ENCODE data around the gene DNAH8. TPM values are rescaled to one million over a fixed set of nuclear protein-coding genes. Genes with fewer than 3 reads are reported as not detected.

The DNAH8 gene
- total RNA-seq, 3 donors from 2014 or later (not counting 1 experiment from before 2014, with no cell fraction given): 0.10 TPM; not detected in 2

- DNase-seq (no peak), ATAC-seq (no peak)
- TF ChIP-seq CTCF (IDR thresholded peaks at IDR 0.05): no peak
- Mint-ChIP-seq H3K4me3 (no peak overlapping the region), H3K4me1 (no peaks in the 10 kb centered on the region), H3K36me3 (no peaks in the 10 kb centered on the region), H3K27ac (no peak overlapping the region), H3K9me3 (no peaks in the 10 kb centered on the region), H3K27me3 (ENCODE audit: low read depth in 2 of 2) (peaks cover 39 to 84% of the 10 kb centered on the region in 2 donors)
- no peaks in the 10 kb centered on the region for H3K9me3 ChIP-seq (ENCODE audit: control insufficient read depth, insufficient read depth, low read length)
- intact Hi-C loops (cut with micrococcal nuclease): no loop called here
- H3K4me3 ChIP-seq (ENCODE audit: low read length): no peak overlapping the region
- H3K27ac ChIP-seq (ENCODE audit: low read length): no peak overlapping the region
- H3K27me3 ChIP-seq (ENCODE audit: control insufficient read depth, insufficient read depth, low read length): no peaks in the 10 kb centered on the region
- no peaks in the 10 kb centered on the region for H3K4me1 ChIP-seq (ENCODE audit: control insufficient read depth, insufficient read depth, low read length)
- no peaks in the 10 kb centered on the region for H3K36me3 ChIP-seq (ENCODE audit: control insufficient read depth, insufficient read depth, low read length)
Measured at GRCh38 chr6:38802497-38802896, 87.4 kb downstream of the DNAH8 start.

- H3K9me3 Mint-ChIP-seq: no peaks in the 10 kb centered on the region
- Histone ChIP-seq H3K9me3 (ENCODE audit: control insufficient read depth, insufficient read depth, low read length) (no peaks in the 10 kb centered on the region), H3K4me3 (ENCODE audit: low read length) (no peak overlapping the region), H3K4me1 (ENCODE audit: control insufficient read depth, insufficient read depth, low read length) (no peaks in the 10 kb centered on the region), H3K36me3 (ENCODE audit: control insufficient read depth, insufficient read depth, low read length) (no peaks in the 10 kb centered on the region), H3K27ac (ENCODE audit: low read length) (no peak overlapping the region), H3K27me3 (ENCODE audit: control insufficient read depth, insufficient read depth, low read length) (no peaks in the 10 kb centered on the region)
- no peak overlapping the region for H3K4me3 Mint-ChIP-seq
- DNase-seq (no peak), ATAC-seq (no peak)
- 81% methylated on average over 3 of the region's 3 CpGs for WGBS (ENCODE audit: insufficient coverage)
- no peaks in the 10 kb centered on the region for H3K4me1 Mint-ChIP-seq
- no peaks in the 10 kb centered on the region for H3K36me3 Mint-ChIP-seq
- no peak overlapping the region for H3K27ac Mint-ChIP-seq
- intact Hi-C loops (cut with micrococcal nuclease): no loop called here
- no peak for TF ChIP-seq CTCF (IDR thresholded peaks at IDR 0.05)
- peaks cover 37 to 84% of the 10 kb centered on the region in 2 donors for H3K27me3 Mint-ChIP-seq (ENCODE audit: low read depth in 2 of 2)
Measured at GRCh38 chr6:38803129-38803528, 88.0 kb downstream of the DNAH8 start.

- no peak overlapping the region for H3K4me3 ChIP-seq (ENCODE audit: low read length)
- no peaks in the 10 kb centered on the region for H3K4me1 Mint-ChIP-seq
- H3K9me3 Mint-ChIP-seq: no peaks in the 10 kb centered on the region
- H3K27me3 Mint-ChIP-seq (ENCODE audit: low read depth in 2 of 2): peaks cover 33 to 81% of the 10 kb centered on the region in 2 donors
- H3K36me3 ChIP-seq (ENCODE audit: control insufficient read depth, insufficient read depth, low read length): no peaks in the 10 kb centered on the region
- ATAC-seq (no peak), DNase-seq (no peak)
- no peak overlapping the region for H3K27ac Mint-ChIP-seq
- H3K27ac ChIP-seq (ENCODE audit: low read length): no peak overlapping the region
- 68% methylated on average over 4 of the region's 4 CpGs for WGBS (ENCODE audit: insufficient coverage)
- intact Hi-C loops (cut with micrococcal nuclease): no loop called here
- H3K27me3 ChIP-seq (ENCODE audit: control insufficient read depth, insufficient read depth, low read length): no peaks in the 10 kb centered on the region
- H3K4me1 ChIP-seq (ENCODE audit: control insufficient read depth, insufficient read depth, low read length): no peaks in the 10 kb centered on the region
- no peak for TF ChIP-seq CTCF (IDR thresholded peaks at IDR 0.05)
- H3K4me3 Mint-ChIP-seq: no peak overlapping the region
- H3K36me3 Mint-ChIP-seq: no peaks in the 10 kb centered on the region
- no peaks in the 10 kb centered on the region for H3K9me3 ChIP-seq (ENCODE audit: control insufficient read depth, insufficient read depth, low read length)
Measured at GRCh38 chr6:38804358-38804757, 89.2 kb downstream of the DNAH8 start.

GRCh38 chr6:38805127-38805655 lies 90.1 kb downstream of the DNAH8 start:
- H3K27ac ChIP-seq (ENCODE audit: low read length): no peak overlapping the region
- no peaks in the 10 kb centered on the region for H3K36me3 Mint-ChIP-seq
- H3K9me3 ChIP-seq (ENCODE audit: control insufficient read depth, insufficient read depth, low read length): no peaks in the 10 kb centered on the region
- H3K36me3 ChIP-seq (ENCODE audit: control insufficient read depth, insufficient read depth, low read length): no peaks in the 10 kb centered on the region
- intact Hi-C loops (cut with micrococcal nuclease): no loop called here
- H3K4me3 ChIP-seq (ENCODE audit: low read length): no peak overlapping the region
- no peak overlapping the region for H3K4me3 Mint-ChIP-seq
- no peak for ATAC-seq
- no peaks in the 10 kb centered on the region for H3K4me1 ChIP-seq (ENCODE audit: control insufficient read depth, insufficient read depth, low read length)
- no peak for DNase-seq
- H3K4me1 Mint-ChIP-seq: no peaks in the 10 kb centered on the region
- WGBS (ENCODE audit: insufficient coverage): 87% methylated on average over 3 of the region's 4 CpGs
- TF ChIP-seq CTCF (IDR thresholded peaks at IDR 0.05): no peak
- H3K27me3 ChIP-seq (ENCODE audit: control insufficient read depth, insufficient read depth, low read length): no peaks in the 10 kb centered on the region
- H3K27me3 Mint-ChIP-seq (ENCODE audit: low read depth in 2 of 2): peaks cover 34 to 81% of the 10 kb centered on the region in 2 donors
- H3K9me3 Mint-ChIP-seq: no peaks in the 10 kb centered on the region
- H3K27ac Mint-ChIP-seq: no peak overlapping the region
